PC-3 (cell line): ENCODE results near the gene GP1BB.

ENCODE experiments used
- EZH2 ChIP-seq: fragments of 300-600 bp; sonication (generic); IDR thresholded peaks from one replicate; pipeline ENCODE4 v1.6.1; 2017; ENCODE audit warnings: antibody characterized with exemption, mild to moderate bottlenecking, low read length; ENCODE audit not compliant: unreplicated experiment
- EZH2phosphoT487 ChIP-seq: fragments of 300-600 bp; sonication (generic); IDR thresholded peaks from 2 replicates; pipeline ENCODE4 v1.6.1; 2018; ENCODE audit warnings: mild to moderate bottlenecking, antibody characterized with exemption, low read length, borderline replicate concordance
- TF ChIP-seq, protein P1 (sequence below): fragments of 300-600 bp; sonication (generic); conservative IDR thresholded peaks from 2 replicates; pipeline ENCODE4 v1.5.1; 2017; ENCODE audit warnings: antibody characterized with exemption, low read depth, mild to moderate bottlenecking, low read length

DNA sequence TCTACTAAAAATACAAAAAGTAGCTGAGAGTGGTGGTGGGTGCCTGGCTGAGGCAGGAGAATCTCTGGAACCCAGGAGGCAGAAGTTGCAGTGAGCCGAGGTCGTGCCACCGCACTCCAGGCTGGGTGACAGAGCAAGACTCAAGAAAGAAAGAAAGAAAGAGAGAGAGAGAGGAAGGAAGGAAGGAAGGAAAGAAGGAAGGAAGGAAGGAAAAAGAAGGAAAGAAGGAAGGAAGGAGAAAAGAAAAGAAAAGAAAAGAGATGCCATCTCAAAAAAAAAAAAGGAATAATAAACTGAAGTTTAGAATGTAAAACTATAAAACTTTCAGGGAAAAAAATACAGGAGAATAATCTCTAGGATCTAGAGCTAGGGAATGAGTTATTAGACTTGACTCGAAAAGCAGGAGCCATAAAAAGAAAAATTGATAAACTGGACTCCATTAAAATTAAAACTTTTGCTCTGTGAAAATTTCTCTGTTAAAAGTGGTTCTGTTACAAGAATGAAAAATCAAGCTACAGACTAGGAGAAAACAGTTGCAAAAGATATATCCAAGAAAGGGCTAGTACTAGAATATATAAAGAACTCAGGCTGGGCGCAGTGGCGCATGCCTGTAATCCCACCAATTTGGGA, 22.4 kb upstream of the GP1BB start:
- TF ChIP-seq, protein P1, sequence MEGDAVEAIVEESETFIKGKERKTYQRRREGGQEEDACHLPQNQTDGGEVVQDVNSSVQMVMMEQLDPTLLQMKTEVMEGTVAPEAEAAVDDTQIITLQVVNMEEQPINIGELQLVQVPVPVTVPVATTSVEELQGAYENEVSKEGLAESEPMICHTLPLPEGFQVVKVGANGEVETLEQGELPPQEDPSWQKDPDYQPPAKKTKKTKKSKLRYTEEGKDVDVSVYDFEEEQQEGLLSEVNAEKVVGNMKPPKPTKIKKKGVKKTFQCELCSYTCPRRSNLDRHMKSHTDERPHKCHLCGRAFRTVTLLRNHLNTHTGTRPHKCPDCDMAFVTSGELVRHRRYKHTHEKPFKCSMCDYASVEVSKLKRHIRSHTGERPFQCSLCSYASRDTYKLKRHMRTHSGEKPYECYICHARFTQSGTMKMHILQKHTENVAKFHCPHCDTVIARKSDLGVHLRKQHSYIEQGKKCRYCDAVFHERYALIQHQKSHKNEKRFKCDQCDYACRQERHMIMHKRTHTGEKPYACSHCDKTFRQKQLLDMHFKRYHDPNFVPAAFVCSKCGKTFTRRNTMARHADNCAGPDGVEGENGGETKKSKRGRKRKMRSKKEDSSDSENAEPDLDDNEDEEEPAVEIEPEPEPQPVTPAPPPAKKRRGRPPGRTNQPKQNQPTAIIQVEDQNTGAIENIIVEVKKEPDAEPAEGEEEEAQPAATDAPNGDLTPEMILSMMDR: no peak
- TF ChIP-seq EZH2phosphoT487 (no peak), EZH2 (no peak)
